Activated CD4-positive, CD25-positive, alpha-beta regulatory T cell treated with anti-CD3 and anti-CD28 coated beads, Interleukin-2, amount 50 U/mL, for 24 hours (primary cell): ENCODE results near the gene TEAD1.

Experiments used
- ATAC-seq, 2 donors: fragments of 150-1000 bp; cut with Tn5 transposase; one replicate each; pipeline ENCODE4 v1.10.0; 2021; ENCODE audit warnings: mild to moderate bottlenecking in 1 of 2, moderate library complexity in 1 of 2

Gene TEAD1

GRCh38 chr11:12793065-12793464 is 118.8 kb downstream of the TEAD1 start:
- no peak for ATAC-seq

GRCh38 chr11:12793506-12793905 is 119.3 kb downstream of the TEAD1 start:
- ATAC-seq, result no peak

DNA sequence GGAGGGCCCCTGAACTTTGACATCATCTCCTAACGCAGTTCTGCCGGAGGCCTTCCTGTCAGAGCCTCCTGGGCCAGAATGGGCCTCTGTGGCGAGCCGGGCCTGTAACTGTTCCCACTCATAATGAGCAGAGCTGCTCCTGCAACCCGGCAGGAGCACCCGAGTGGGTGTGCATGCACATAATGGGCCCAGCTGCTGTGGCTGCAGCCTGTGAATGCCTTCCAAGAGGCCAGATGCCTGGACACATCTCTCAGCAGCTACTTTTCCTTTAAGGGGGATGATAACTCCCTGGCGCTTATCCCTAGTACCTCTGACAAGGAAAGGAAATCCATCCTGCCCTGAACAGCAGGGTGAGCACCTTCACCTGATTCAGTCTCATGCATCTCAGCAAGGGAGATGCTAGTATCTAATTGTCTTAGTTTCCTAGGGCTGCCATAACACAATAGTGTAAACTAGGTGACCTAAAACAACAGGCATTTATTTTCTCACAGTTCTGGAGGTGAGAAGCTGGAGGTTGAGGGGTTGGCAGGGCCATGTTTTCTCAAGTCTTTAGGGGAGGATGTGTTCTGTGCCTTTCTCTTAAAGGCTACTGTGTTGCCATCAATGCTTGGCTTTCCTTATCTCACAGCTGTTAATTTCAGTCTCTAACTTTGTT is 120.5 kb downstream of the TEAD1 start:
- ATAC-seq, result no peak

DNA sequence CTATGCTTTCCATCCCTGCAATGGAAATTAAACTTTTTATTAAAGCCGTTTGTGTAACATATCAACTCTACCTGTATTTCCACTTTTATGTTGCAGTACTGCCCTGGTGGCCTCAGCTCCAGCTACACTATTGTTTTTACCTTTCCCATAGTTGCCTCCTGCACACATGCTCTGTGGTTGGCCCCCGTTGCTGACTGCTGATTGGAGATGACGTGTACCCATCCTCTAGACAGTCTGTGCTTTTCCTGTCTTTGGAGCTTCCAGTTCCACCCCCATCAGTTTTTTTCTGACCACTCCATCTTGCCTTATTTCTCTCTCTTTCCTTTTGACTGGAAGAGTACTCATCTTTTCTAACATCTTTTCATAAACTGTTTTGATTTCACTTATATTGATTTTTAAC is 123.8 kb downstream of the TEAD1 start:
- no peak for ATAC-seq

GRCh38 chr11:12798609-12799011 is 124.4 kb downstream of the TEAD1 start:
- no peak for ATAC-seq

GRCh38 chr11:12799334-12799835 is 125.2 kb downstream of the TEAD1 start:
- ATAC-seq, result no peak

DNA sequence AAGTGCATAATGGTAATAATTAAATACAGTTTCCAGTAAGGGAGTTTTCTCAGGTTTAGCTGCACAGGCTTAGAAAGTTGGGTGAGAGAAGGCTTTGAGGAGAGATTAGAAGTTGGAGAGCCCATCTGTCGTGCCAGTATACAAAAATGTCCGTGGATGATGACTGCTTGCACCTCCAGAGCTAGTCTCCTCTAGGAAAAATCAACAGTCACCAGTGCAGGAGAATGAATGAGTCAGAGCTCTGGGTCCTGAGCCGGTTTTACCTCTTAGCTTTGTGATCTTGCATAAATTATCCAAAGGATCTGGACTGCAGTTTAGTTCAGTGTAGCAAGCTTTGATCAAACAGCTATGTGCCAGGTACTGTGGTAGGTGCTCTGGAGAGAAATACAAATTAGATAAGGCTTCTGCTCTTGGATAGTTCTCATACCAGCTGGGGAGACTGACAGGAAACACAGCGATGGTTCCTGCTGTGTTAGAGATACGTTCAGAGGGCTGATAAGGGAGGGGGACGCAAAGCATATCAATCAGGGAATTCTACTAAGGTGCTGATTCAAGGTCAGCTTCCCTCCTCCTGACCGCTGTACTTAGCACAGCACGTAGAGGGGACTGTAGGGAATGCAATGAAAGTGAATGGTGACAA is 125.9 kb downstream of the TEAD1 start:
- ATAC-seq, result no peak

GRCh38 chr11:12800871-12801270 is 126.7 kb downstream of the TEAD1 start:
- ATAC-seq, result no peak

DNA sequence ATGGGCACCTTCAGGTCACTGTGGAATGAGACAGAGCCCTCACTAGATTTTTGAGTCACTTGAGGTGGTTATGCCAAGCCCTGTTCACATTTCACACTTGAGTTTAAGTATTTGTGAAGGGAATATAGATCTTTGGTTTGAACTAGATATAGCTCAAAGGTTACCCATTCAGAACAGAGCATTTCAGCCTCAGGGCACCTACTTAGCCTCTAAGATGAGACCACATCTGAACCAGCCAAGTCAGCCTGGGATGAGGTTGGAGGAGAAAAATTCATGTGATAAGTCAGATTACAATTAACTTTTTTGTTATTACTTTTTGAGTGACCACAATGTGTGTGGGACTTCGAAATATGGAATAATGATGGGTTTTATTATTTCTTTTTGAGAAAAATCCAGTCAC is 127.8 kb downstream of the TEAD1 start:
- ATAC-seq, result no peak

GRCh38 chr11:12802418-12803085 is 128.3 kb downstream of the TEAD1 start:
- ATAC-seq, result no peak

- ATAC-seq, result no peak
Measured at GRCh38 chr11:12803086-12803826, 129.0 kb downstream of the TEAD1 start.

DNA sequence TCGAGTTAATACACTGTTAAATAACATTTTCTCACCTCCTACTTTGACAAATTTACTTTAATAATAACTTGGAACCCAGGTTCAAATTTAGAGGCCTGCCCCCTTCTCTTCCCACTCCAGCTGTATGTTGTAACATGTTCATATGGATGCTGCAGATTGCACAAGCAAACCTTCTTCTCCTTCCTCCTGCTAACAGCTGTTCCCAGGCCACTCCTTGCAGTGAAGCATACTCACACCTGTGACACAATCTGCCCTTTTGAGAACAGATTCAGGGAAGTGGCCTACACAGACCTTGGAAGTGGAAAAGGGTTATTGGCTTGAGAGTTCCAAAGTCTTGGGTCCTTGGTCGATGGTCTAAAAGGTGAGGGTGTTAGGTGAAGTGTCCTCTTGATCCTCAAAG is 131.9 kb downstream of the TEAD1 start:
- ATAC-seq, result no peak

GRCh38 chr11:12807621-12808020 is 133.4 kb downstream of the TEAD1 start:
- no peak for ATAC-seq

- no peak for ATAC-seq
Measured at GRCh38 chr11:12808519-12808918, 134.3 kb downstream of the TEAD1 start.

DNA sequence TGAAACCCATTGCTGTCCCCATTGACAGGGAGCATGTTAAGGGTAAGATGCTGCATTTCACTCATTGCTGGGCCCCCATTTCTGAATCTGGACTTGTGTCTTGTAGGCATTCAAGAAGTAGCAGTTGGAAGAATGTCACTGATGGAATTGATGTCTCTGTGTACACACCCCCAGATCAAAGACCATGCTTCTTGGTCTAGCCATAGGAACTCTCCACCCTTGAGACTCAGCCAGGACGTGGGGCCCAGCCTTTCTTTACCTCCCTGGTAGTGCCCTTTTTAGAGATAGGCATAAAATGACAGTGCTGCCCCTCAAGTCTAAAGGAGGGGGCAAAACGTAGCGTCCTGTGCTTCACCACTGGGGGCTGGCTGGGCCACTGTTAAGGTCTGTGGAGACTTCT is 135.1 kb downstream of the TEAD1 start:
- ATAC-seq, result no peak

DNA sequence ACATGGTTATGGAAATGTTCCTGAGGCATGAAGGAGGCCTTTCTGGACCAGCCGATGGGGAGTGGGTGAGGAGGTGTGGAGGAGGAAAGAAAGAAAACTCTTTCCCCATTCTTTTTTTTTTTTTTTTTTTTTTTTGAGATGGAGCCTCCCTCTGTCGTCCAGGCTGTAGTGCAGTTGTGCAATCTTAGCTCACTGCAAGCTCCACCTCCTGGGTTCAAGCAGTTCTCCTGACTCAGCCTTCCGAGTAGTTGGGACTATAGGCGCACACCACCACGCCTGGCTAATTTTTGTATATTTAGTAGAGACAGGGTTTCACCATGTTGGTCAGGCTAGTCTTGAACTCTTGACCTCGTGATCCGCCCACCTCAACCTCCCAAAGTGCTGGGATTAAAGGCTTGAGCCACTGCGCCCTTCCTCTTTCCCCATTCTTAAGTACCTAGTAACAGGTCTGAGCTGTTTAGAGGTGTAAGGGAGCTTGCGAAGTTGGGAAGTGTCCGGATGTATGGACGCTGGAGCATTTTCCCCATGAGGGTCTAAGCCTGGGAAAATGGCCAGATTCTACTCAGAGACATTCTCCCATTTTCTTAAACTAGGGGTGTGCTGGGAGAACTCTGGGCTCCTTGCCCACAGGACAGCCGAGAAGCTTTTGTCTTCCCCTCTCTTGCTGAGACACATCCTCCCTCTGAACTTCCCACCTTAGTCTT is 135.8 kb downstream of the TEAD1 start:
- no peak for ATAC-seq

GRCh38 chr11:12810568-12810894 is 136.3 kb downstream of the TEAD1 start:
- ATAC-seq, result no peak

- ATAC-seq, result no peak
Measured at GRCh38 chr11:12811861-12812260, 137.6 kb downstream of the TEAD1 start.

GRCh38 chr11:12812849-12813248 is 138.6 kb downstream of the TEAD1 start:
- ATAC-seq, result no peak

- no peak for ATAC-seq
Measured at GRCh38 chr11:12813371-12814225, 139.4 kb downstream of the TEAD1 start.

GRCh38 chr11:12815129-12815480 is 140.9 kb downstream of the TEAD1 start:
- ATAC-seq, result no peak

- ATAC-seq, result no peak
Measured at GRCh38 chr11:12815931-12816494, 141.8 kb downstream of the TEAD1 start.
